HL-60 (cell line): ENCODE measurements around the gene ATL3.

ENCODE experiments used
- CTCF ChIP-seq: IDR thresholded peaks from one replicate; pipeline ENCODE4 v1.5.1; 2011; ENCODE audit warnings: low read length, control low read depth, inconsistent platforms; ENCODE audit not compliant: insufficient read depth
- GABPA ChIP-seq: IDR thresholded peaks from 2 replicates; pipeline ENCODE4 v1.6.1; 2012; ENCODE audit warnings: low read depth
- POLR2AphosphoS5 ChIP-seq: IDR thresholded peaks from 2 replicates; pipeline ENCODE4 v1.6.1; 2012; ENCODE audit warnings: low read depth
- REST ChIP-seq: IDR thresholded peaks from 2 replicates; pipeline ENCODE4 v1.6.1; 2012; ENCODE audit warnings: low read depth; ENCODE audit not compliant: insufficient replicate concordance

GRCh38 chr11:63641727-63642126 is 29.4 kb downstream of the ATL3 start:
- TF ChIP-seq CTCF (no peak), GABPA (no peak), REST (no peak), POLR2AphosphoS5 (no peak)
